ENCODE measurements around the gene SBF2.

SBF2 gene

DNA sequence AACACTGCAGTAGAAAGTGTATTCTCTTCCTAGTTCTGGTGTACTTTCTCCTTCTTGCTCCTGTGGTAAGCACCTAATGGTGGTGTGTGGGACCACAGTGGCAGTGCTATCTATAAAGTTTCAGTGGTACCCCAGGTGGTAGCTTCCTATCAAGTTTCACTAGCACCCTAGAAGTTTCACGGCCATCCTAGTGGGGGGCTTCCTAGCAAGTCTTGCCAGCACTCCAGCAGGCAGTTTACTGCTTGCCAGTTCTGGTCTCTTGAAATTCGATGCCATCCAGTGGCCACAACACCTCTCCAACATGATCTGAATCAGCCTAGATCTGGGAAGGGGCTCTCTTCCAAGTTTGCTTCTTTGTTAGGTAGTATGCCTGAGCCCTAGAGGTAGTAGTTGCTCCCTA is 400.5 kb downstream of the SBF2 start:
- Mint-ChIP-seq H3K9me3 (ENCODE audit: low read depth) (peaks cover 12% of the 10 kb centered on the region), H3K27ac (no peak overlapping the region), H3K4me3 (no peak overlapping the region), H3K36me3 (peaks cover 24% of the 10 kb centered on the region), H3K4me1 (ENCODE audit: low read depth) (no peaks in the 10 kb centered on the region), H3K27me3 (no peaks in the 10 kb centered on the region)

DNA sequence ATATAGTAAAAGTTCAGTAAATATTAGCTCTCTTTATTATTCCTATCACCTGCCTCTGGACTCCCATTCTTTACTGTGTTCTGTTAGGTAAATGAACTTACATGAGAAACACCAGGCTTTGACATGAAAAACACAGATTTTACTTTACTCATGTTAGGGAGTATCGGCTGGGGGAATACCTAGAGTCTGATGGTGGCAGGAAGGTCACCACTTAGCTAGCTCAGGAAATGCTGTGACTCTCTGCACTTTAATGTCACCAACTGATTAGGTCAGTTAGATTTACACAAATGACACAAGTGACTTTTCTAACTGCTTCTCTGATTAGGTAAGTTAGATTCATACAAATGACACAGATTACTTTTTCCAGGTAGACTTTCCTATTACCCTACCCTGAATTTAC is 405.1 kb downstream of the SBF2 start:
- H3K27ac Mint-ChIP-seq: no peak overlapping the region
- no peaks in the 10 kb centered on the region for H3K9me3 Mint-ChIP-seq (ENCODE audit: low read depth)
- H3K4me1 Mint-ChIP-seq (ENCODE audit: low read depth): no peaks in the 10 kb centered on the region
- H3K27me3 Mint-ChIP-seq: no peaks in the 10 kb centered on the region
- H3K36me3 Mint-ChIP-seq: peaks cover 6% of the 10 kb centered on the region
- H3K4me3 Mint-ChIP-seq: no peak overlapping the region

DNA sequence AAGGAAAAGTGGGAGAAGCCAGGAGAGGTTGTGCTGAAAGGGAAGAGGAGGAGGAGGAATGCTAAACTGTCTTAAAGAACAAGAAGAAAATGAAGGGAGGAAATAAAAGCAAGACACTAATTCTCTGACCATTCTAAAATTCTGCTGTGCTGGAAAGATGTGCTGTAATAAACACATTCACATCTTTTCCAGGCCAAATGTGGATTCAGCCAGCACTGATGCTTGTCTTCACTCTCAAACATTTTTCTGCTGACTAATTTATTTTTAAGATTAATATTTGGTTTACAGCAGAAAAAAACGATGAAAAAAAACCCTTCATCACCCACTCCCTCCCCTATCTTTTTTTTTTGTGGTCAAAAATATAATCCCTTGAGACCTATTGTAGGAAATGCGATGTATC is 406.5 kb downstream of the SBF2 start:
- Mint-ChIP-seq H3K36me3 (peaks cover 2% of the 10 kb centered on the region), H3K9me3 (ENCODE audit: low read depth) (no peaks in the 10 kb centered on the region), H3K27ac (no peak overlapping the region), H3K27me3 (no peaks in the 10 kb centered on the region), H3K4me1 (ENCODE audit: low read depth) (no peaks in the 10 kb centered on the region), H3K4me3 (no peak overlapping the region)

GRCh38 chr11:9886595-9886994 is 407.4 kb downstream of the SBF2 start:
- H3K4me1 Mint-ChIP-seq (ENCODE audit: low read depth): no peaks in the 10 kb centered on the region
- H3K27ac Mint-ChIP-seq: no peak overlapping the region
- H3K36me3 Mint-ChIP-seq: peaks cover 2% of the 10 kb centered on the region
- H3K9me3 Mint-ChIP-seq (ENCODE audit: low read depth): no peaks in the 10 kb centered on the region
- no peak overlapping the region for H3K4me3 Mint-ChIP-seq
- no peaks in the 10 kb centered on the region for H3K27me3 Mint-ChIP-seq

GRCh38 chr11:9884601-9885000 is 409.4 kb downstream of the SBF2 start:
- Mint-ChIP-seq H3K27me3 (no peaks in the 10 kb centered on the region), H3K4me3 (no peak overlapping the region), H3K4me1 (ENCODE audit: low read depth) (no peaks in the 10 kb centered on the region), H3K27ac (no peak overlapping the region), H3K36me3 (peaks cover 2% of the 10 kb centered on the region), H3K9me3 (ENCODE audit: low read depth) (no peaks in the 10 kb centered on the region)

DNA sequence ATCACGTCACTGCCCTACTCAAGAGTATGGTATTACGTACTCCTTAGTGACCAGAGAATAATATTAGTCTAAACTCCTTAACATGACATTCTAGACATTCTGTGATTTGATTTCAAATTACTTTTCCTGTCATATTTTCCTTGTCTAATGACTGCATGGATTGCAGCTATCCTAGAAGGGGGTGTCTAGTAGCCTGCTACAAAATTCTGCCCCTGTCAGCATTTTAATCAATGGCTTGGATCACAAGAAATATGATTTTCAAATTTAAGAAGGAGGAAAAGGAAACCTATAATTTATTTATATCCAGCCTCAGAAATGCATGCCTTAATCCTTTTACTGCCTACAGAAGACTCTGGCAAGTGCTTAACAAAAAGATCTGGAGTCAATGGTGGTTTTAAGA is 413.4 kb downstream of the SBF2 start:
- H3K4me3 Mint-ChIP-seq: no peak overlapping the region
- H3K36me3 Mint-ChIP-seq: no peaks in the 10 kb centered on the region
- H3K4me1 Mint-ChIP-seq (ENCODE audit: low read depth): no peaks in the 10 kb centered on the region
- no peak overlapping the region for H3K27ac Mint-ChIP-seq
- no peaks in the 10 kb centered on the region for H3K9me3 Mint-ChIP-seq (ENCODE audit: low read depth)
- no peaks in the 10 kb centered on the region for H3K27me3 Mint-ChIP-seq

GRCh38 chr11:9878936-9879335 is 415.1 kb downstream of the SBF2 start:
- Mint-ChIP-seq H3K27me3 (no peaks in the 10 kb centered on the region), H3K4me3 (no peak overlapping the region), H3K36me3 (no peaks in the 10 kb centered on the region), H3K27ac (no peak overlapping the region), H3K9me3 (ENCODE audit: low read depth) (no peaks in the 10 kb centered on the region), H3K4me1 (ENCODE audit: low read depth) (no peaks in the 10 kb centered on the region)

- peaks cover 3% of the 10 kb centered on the region for H3K9me3 Mint-ChIP-seq (ENCODE audit: low read depth)
- H3K27ac Mint-ChIP-seq: no peak overlapping the region
- H3K4me3 Mint-ChIP-seq: no peak overlapping the region
- H3K4me1 Mint-ChIP-seq (ENCODE audit: low read depth): no peaks in the 10 kb centered on the region
- H3K36me3 Mint-ChIP-seq: peaks cover 8% of the 10 kb centered on the region
- H3K27me3 Mint-ChIP-seq: no peaks in the 10 kb centered on the region
Observed at GRCh38 chr11:9876331-9876730, 417.7 kb downstream of the SBF2 start.

DNA sequence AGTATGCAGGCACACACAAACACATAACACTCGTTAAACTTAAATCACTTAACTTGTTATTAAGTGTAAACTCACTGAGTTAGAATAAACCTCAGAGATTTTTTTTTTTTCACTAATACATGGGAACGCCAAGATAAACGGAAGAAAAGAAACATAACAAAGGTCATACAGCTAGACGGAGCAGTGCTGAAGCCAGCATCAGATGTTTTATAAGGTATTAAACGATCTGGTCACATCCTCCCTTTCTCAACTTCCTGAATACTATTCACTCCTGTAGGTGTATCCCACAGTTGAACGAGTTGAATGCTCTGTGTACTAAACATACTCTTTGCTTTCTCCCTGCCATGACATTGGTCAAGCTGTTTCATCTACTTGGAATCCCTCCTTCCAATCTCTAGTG is 418.2 kb downstream of the SBF2 start:
- Mint-ChIP-seq H3K36me3 (peaks cover 11% of the 10 kb centered on the region), H3K4me3 (no peak overlapping the region), H3K27me3 (no peaks in the 10 kb centered on the region), H3K27ac (no peak overlapping the region), H3K9me3 (ENCODE audit: low read depth) (peaks cover 3% of the 10 kb centered on the region), H3K4me1 (ENCODE audit: low read depth) (no peaks in the 10 kb centered on the region)

DNA sequence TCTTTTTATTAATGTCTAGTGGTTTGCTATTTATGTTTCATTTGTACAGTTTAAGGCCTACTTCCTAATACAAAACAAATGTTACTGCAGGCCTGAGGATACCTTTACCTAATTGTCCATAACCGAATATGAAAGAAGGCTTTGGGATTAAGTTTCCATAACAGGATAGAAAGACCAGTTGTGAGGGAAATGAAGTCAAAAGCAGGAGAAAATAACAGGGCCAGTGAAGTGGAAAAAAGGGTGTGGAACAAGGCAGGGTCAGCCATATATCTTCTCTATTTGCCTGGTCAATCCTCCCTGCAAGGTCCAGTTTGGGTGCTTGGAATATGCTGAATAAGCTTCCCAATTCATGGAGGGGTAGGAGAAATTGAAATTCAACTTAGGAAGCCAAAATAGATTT is 418.6 kb downstream of the SBF2 start:
- H3K27ac Mint-ChIP-seq: no peak overlapping the region

GRCh38 chr11:9874466-9874865 is 419.6 kb downstream of the SBF2 start:
- Mint-ChIP-seq H3K4me3 (no peak overlapping the region), H3K36me3 (peaks cover 13% of the 10 kb centered on the region), H3K27me3 (no peaks in the 10 kb centered on the region), H3K4me1 (ENCODE audit: low read depth) (no peaks in the 10 kb centered on the region), H3K27ac (no peak overlapping the region), H3K9me3 (ENCODE audit: low read depth) (peaks cover 3% of the 10 kb centered on the region)

More for the DNA sequence above, 418.6 kb downstream of the SBF2 start:
- no peak overlapping the region for H3K4me3 Mint-ChIP-seq
- no peaks in the 10 kb centered on the region for H3K27me3 Mint-ChIP-seq
- peaks cover 11% of the 10 kb centered on the region for H3K36me3 Mint-ChIP-seq
- no peaks in the 10 kb centered on the region for H3K4me1 Mint-ChIP-seq (ENCODE audit: low read depth)
- peaks cover 3% of the 10 kb centered on the region for H3K9me3 Mint-ChIP-seq (ENCODE audit: low read depth)

DNA sequence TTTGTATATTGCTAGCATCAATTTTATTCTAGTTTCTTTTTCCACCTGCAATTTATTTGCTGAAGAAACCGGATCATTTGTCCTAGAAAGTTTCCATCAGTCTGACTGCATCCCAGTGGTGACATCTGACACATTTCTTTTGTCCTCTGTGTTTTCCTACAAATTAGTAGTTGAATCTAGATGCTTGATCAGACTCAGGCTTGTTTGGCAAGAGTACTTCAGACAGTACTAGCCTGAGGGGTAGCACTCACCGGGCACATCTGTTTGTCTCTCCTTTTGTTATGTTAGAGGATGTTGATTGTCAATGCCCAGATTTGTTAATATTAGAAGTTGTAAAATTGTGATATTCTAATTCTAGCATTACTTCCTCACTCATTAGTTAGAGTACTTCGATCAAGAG is 425.4 kb downstream of the SBF2 start:
- no peak overlapping the region for H3K4me3 Mint-ChIP-seq
- peaks cover 3% of the 10 kb centered on the region for H3K9me3 Mint-ChIP-seq (ENCODE audit: low read depth)
- H3K36me3 Mint-ChIP-seq: peaks cover 13% of the 10 kb centered on the region
- no peaks in the 10 kb centered on the region for H3K27me3 Mint-ChIP-seq
- H3K27ac Mint-ChIP-seq: no peak overlapping the region
- no peaks in the 10 kb centered on the region for H3K4me1 Mint-ChIP-seq (ENCODE audit: low read depth)

DNA sequence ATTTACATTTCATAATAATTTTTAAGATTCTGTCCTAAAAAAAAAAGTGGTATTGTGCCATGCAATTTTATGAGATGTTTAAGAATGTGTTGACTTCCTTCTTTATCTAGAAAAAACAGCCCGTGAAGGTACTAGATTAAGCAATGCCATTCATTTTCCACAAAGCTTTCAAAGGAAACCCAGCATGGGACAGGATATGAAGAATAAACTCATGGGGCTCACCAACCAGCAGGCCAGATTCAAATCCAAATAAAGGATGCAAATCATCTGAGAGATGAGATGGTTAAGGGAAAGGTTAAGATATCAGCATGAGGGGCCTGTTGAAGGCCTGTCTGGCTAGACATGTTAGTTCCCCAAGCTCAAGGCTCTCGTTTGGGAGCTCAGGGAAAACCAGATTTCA is 431.0 kb downstream of the SBF2 start:
- Mint-ChIP-seq H3K9me3 (ENCODE audit: low read depth) (no peaks in the 10 kb centered on the region), H3K4me1 (ENCODE audit: low read depth) (peaks cover 34% of the 10 kb centered on the region), H3K27ac (no peak overlapping the region), H3K4me3 (no peak overlapping the region), H3K27me3 (no peaks in the 10 kb centered on the region), H3K36me3 (no peaks in the 10 kb centered on the region)

- Mint-ChIP-seq H3K4me3 (no peak overlapping the region), H3K4me1 (ENCODE audit: low read depth) (peaks cover 36% of the 10 kb centered on the region), H3K36me3 (no peaks in the 10 kb centered on the region), H3K9me3 (ENCODE audit: low read depth) (no peaks in the 10 kb centered on the region), H3K27ac (no peak overlapping the region), H3K27me3 (no peaks in the 10 kb centered on the region)
Observed at GRCh38 chr11:9861860-9862725, 431.9 kb downstream of the SBF2 start.

DNA sequence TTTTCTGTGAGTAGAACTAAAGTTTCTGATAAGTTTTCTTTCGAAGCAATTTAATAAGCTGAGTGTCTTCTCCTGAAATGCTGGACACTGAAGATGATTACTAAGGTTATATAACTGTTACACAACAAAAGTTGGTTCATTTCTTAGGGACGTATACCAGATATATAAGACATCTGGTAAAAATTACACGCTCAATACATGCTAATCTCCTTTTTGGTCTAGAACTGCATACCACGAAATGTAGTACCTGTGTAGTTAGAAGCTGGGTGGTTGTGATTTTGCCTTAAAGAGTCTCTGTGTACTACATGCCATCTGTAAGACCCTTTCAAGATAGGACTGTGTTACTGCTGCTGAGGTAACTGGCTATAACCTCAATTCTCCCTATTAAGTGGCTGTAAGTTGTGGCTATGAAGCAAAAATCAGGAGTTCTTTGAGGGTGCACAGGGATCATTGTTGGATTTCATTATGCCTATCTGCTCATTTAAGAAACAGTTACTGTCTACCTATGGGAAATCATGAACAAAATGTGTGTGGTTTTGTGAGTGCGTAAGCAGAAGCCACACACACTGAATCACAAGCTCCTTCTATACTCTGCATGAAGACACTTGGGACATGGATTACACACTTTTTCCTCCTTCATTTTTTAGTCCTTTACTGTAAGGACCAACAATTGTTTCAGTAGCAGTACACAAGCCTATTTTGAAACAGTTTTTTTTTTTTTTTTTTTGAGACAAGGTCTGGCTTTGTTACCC is 434.3 kb downstream of the SBF2 start:
- Mint-ChIP-seq H3K9me3 (ENCODE audit: low read depth) (no peaks in the 10 kb centered on the region), H3K27me3 (no peaks in the 10 kb centered on the region), H3K27ac (peak overlapping the region; percentile 54), H3K36me3 (no peaks in the 10 kb centered on the region), H3K4me3 (peak overlapping the region; percentile 1), H3K4me1 (ENCODE audit: low read depth) (peaks cover 36% of the 10 kb centered on the region)
